Measurements from ENCODE around the gene FSD1. TPM values are rescaled to one million over a fixed set of nuclear protein-coding genes. Genes with fewer than 3 reads are reported as not detected.

Gene FSD1
- total and polyA plus RNA-seq, 10 of the 15 experiments (the other 5 are each of a cell fraction or from before 2014, with no cell fraction given): 0.15 to 5.1 (median 4.0) TPM; not detected in 1

- TF ChIP-seq, protein P1, sequence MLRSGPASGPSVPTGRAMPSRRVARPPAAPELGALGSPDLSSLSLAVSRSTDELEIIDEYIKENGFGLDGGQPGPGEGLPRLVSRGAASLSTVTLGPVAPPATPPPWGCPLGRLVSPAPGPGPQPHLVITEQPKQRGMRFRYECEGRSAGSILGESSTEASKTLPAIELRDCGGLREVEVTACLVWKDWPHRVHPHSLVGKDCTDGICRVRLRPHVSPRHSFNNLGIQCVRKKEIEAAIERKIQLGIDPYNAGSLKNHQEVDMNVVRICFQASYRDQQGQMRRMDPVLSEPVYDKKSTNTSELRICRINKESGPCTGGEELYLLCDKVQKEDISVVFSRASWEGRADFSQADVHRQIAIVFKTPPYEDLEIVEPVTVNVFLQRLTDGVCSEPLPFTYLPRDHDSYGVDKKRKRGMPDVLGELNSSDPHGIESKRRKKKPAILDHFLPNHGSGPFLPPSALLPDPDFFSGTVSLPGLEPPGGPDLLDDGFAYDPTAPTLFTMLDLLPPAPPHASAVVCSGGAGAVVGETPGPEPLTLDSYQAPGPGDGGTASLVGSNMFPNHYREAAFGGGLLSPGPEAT (IDR thresholded peaks at IDR 0.05; ENCODE audit: low read depth): no peak
- no peak for TF ChIP-seq ZNF622 (IDR thresholded peaks at IDR 0.05)
- TF ChIP-seq ZNF207 (IDR thresholded peaks at IDR 0.05; ENCODE audit: borderline replicate concordance): no peak
- TF ChIP-seq TCF3 (IDR thresholded peaks at IDR 0.05; ENCODE audit: borderline replicate concordance, insufficient read depth, low read depth, low read length): 0 out of 2 replicates have a peak, but pooled peaks have one; percentile 17
- TF ChIP-seq REST (IDR thresholded peaks at IDR 0.05; ENCODE audit: low read depth, low read length): no peak
- no peak for TF ChIP-seq EGR1 (IDR thresholded peaks at IDR 0.05; ENCODE audit: borderline replicate concordance in 1 of 2, low read depth in 2 of 2, low read length in 2 of 2)
- TF ChIP-seq EZH2 (IDR thresholded peaks at IDR 0.05; ENCODE audit: borderline replicate concordance, control insufficient read depth, low read depth, low read length): no peak
- no peak for TF ChIP-seq BCL11A (IDR thresholded peaks at IDR 0.05; ENCODE audit: low read depth, low read length)
- TF ChIP-seq IRF4 (IDR thresholded peaks at IDR 0.05; ENCODE audit: low read depth, low read length): peak; percentile 63
- TF ChIP-seq, protein P2, sequence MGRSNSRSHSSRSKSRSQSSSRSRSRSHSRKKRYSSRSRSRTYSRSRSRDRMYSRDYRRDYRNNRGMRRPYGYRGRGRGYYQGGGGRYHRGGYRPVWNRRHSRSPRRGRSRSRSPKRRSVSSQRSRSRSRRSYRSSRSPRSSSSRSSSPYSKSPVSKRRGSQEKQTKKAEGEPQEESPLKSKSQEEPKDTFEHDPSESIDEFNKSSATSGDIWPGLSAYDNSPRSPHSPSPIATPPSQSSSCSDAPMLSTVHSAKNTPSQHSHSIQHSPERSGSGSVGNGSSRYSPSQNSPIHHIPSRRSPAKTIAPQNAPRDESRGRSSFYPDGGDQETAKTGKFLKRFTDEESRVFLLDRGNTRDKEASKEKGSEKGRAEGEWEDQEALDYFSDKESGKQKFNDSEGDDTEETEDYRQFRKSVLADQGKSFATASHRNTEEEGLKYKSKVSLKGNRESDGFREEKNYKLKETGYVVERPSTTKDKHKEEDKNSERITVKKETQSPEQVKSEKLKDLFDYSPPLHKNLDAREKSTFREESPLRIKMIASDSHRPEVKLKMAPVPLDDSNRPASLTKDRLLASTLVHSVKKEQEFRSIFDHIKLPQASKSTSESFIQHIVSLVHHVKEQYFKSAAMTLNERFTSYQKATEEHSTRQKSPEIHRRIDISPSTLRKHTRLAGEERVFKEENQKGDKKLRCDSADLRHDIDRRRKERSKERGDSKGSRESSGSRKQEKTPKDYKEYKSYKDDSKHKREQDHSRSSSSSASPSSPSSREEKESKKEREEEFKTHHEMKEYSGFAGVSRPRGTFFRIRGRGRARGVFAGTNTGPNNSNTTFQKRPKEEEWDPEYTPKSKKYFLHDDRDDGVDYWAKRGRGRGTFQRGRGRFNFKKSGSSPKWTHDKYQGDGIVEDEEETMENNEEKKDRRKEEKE (IDR thresholded peaks at IDR 0.05): no peak
- TF ChIP-seq CEBPB (IDR thresholded peaks at IDR 0.05; ENCODE audit: borderline replicate concordance in 1 of 2, low read depth in 2 of 2, low read length in 2 of 2): no peak
- TF ChIP-seq PBX3 (IDR thresholded peaks at IDR 0.05; ENCODE audit: insufficient replicate concordance, low read depth, low read length): no peak
- TF ChIP-seq, protein P3, sequence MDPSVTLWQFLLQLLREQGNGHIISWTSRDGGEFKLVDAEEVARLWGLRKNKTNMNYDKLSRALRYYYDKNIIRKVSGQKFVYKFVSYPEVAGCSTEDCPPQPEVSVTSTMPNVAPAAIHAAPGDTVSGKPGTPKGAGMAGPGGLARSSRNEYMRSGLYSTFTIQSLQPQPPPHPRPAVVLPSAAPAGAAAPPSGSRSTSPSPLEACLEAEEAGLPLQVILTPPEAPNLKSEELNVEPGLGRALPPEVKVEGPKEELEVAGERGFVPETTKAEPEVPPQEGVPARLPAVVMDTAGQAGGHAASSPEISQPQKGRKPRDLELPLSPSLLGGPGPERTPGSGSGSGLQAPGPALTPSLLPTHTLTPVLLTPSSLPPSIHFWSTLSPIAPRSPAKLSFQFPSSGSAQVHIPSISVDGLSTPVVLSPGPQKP (IDR thresholded peaks at IDR 0.05; ENCODE audit: low read depth, low read length): no peak
- TF ChIP-seq CHD1 (IDR thresholded peaks at IDR 0.05; ENCODE audit: low read depth, low read length): no peak
- peak; percentile 85 for TF ChIP-seq MXI1 (IDR thresholded peaks at IDR 0.05; ENCODE audit: low read depth, low read length)
- TF ChIP-seq NR2C1 (IDR thresholded peaks at IDR 0.05): no peak
These were observed 65.5 kb downstream of the FSD1 start (continued) for GRCh38 chr19:4369888-4370260.
